ENCODE measurements around the gene TMED10.
"Not testable (repeated sequence)": the region's sequence is repeated elsewhere in the genome, so short reads cannot be mapped to it uniquely, and the experiment has no call there.

TMED10 gene

DNA sequence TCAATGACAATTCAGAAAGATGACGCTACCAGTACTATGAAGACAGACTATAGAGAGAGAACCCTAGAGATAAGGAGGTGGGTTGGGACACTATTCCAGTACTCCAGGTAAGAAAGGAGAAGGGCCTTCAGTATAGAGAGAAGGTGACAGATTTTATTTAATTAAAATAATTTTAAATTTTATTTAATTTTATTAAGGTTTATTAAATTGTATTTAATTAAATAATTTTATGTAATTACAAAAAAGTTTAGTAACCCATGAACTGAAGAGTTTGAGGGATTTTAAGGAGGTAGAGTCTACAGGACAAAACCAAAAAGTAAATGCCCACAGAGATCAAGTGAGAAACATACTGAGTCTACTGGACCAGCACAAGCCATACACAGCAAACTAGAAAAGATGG lies 20.3 kb downstream of the TMED10 start:
- no peak for DNase-seq

DNA sequence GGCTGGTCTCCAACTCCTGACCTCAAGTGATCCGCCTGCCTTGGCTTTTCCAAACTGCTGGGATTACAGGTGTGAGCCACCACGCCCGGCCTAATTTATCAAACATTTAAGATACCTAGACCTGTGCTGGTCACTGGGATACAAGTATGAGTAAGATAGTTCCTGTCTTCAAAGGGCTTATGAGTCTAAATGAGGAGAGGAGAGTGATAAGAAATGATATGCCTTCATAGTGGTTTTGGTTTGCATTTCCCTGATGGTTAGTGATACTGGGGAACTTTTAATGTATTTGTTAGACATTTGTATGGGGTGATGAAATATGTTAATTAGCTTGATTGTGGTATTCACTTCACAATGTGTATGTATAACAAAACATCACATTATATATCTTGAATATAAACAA lies 21.2 kb downstream of the TMED10 start:
- no peak for DNase-seq

DNA sequence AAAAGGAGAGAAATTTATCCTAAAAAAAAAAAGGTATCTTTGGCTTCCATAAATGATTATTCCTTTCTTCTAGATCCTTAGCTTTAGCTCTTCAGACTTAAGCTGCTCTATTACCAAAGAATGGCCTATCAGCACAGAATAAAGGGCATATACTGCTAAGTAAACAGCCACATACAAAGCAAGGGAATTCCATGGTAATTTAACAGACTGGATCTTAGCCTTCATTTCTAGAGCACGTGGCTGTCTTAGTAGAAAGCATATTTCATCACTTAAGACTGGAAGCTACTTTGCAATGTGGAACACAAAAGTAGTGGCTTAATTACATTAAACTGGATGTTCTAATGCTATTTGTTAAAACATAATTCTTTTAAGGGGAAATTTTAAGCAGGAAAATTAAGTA lies 23.1 kb downstream of the TMED10 start:
- no peak for DNase-seq

DNA sequence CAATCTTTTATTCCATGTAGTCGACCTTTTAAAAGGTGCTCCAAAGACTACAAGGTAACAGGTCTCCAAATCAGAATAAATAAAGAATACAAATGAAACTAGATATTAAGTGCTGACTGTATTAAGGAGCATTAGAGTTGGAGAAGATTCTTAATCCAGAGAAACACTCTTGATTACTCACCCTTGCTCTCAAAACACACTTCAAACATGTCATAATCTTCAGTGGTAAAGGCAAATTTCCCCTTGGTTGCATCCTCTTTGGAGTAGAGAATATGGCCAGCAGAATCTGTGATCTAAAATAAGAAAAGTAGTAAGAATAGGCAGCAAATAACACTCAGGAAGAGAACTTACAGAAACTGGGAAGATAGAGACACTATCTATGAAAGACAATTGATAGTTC lies 24.6 kb downstream of the TMED10 start:
- no peak for DNase-seq

DNA sequence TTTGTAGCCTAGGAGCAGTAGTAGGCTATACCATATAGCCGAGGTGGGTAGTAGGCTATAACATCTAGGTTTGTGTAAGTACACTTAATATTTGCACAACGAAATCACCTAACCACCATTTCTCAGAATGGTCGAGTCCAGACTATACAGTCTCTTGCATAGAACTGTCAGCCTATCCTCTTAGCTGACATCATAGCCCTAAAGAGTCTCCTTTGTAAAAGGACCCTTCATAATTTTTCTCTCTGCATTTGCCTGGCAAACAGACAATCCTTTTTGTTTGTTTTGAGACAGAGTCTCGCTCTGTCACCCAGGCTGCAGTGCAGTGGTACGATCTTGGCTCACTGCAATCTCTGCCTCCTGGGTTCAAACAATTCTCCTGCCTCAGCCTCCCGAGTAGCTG lies 25.8 kb downstream of the TMED10 start:
- DNase-seq: not testable (repeated sequence)

DNA sequence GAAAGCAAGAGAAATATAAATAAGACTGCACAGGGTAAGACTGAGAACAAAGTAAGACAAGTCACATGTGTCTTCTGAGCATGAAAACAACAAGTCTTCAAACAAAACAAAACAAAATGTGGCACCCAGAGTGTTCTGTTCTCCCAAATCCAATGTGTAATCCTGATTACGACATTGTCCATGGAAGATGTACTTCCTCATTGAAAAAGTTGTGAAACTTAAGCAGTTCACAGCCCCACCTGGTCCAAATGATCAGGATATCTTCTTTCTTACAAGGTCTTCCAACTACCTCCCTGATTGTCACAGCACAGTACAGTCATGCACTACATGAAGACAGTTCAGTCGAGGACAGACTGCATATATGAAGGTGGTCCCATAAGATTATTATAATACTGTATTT lies 26.3 kb downstream of the TMED10 start:
- DNase-seq: no peak

DNA sequence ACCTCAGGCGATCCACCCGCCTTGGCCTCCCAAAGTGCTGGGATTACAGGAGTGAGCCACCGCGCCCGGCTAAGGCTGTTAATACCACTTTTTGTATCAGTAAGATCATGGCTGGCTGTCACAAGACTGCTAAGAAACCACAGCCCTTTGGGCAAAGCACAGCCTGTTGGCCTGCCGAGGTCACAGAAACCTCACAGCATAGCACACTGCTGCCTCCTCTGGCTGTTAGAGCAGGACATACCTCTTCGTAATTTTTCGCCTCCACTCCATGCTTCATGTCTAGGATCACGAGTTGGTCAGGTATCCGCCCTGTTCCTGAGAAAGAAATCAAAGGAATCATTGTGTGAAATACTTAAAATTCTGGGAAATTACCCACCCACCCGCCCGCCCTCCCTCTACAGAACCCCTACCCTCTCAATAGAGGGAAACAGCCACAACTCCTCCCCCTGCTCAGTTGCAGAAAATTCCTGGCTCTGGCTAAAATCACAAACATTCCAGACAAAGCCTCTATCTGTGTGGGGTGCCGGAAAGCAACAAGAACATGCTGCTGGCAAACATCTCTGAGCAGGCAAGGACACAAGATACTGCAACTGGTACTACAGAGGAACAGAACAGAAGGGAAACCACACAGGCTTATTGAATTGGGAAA lies 28.9 kb downstream of the TMED10 start:
- no peak for DNase-seq

DNA sequence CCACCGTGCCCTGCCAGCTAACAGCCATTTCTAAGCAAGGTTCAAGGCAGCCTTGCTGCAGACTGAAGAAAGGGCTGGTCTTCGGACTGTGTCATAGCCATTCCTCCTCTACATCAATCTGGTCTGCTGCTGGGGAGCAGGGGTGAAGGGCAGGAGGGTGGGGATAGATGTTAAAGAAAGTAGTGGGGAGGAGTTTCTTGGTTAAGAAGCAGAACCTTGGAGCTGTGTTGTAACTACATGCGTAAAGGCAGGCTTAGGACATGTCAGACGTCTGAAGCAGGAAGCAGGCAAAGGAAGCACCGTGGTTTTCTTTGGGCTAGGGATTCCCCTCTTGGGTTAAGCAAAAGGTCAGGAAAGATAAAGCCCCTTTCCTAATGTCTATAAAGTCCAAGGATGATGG lies 31.5 kb downstream of the TMED10 start:
- no peak for DNase-seq

DNA sequence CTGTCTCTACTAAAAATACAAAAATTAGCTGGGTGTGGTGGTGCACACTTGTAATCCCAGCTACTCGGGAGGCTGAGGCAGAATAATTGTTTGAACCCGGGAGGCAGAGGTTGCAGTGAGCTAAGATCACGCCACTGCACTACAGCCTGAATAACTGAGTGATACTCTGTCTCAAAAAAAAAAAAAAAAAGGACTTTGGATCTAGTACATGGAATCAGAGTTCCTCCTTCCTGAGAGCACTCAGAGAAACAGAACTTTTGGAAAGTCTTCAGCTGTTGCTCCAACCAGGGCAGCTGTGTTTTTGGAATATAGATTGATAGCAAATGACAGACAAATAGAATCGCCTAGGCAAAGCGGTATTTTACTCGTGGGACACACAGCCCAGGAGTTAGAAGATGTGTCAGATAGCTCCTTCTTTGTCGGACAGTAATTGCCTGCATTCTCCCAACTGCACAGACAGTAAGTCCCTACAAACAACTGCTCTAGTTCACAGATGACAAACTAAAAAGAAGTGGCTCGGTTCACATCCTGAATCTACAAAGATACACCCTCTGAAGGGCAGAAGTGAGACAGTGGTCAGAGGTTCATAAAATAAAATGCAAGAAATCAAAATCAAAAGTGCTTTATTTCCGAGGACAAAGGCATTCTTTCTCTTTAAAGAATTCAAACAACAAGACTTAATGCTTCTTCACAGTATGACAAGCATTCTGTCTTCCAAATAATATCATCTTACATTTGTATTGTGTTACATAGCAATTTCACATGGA lies 32.5 kb downstream of the TMED10 start:
- no peak for DNase-seq

DNA sequence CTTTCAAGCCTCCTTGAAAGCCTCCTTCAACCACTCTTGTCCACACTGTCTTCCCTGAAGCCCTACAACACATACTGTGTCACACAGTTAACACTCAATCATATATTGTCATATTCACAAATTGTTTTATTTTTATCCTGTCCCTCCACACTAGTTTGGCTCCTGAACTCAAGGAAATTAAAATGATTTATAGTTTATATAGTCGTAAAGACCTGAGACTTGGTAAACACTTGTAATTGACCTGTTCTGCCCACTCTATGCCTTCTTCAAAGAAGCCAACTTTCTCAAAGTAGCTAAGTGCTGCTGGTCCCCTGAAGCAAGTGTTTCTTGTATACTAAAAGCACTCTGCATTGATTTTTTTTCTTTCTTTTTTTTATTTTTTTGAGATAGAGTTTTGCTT lies 33.9 kb downstream of the TMED10 start:
- DNase-seq: no peak

DNA sequence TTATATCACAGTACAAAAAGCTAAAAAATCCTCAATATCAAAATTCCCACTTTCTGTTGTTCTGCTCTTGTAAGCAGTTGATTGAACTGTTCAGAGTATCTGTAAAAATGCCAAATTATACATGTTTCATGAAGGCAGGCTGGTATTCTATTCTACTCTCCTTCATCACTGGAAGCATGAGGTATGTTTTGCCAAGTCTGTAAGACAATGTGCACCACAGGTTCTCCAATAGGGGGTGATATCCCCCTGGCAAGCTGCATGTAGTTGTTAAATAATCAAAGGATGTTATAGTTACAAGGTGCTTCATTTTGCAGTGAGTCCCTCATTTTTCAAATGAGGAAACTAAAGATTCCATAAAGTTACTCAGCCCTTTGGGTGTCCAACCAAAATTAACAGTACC lies 34.4 kb downstream of the TMED10 start:
- no peak for DNase-seq

DNA sequence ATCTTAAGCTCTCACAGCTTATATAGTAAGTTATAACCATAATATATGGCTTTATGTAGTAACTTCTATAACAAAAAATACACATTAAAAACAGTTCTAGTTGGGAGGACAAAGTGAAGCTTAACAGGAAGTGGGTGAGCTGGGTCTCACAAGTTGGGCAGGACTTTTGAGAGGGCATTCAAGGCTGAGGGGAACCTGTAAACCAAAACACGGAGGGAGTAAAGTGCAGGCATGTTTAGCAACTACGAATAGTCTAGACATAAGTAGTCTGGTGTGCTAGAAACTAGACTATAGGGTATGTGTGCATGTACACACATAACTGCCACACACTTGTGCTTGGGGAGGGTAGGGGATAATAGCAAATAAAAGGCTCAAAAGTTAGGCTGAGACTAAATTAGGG lies 35.4 kb downstream of the TMED10 start:
- no peak for DNase-seq

DNA sequence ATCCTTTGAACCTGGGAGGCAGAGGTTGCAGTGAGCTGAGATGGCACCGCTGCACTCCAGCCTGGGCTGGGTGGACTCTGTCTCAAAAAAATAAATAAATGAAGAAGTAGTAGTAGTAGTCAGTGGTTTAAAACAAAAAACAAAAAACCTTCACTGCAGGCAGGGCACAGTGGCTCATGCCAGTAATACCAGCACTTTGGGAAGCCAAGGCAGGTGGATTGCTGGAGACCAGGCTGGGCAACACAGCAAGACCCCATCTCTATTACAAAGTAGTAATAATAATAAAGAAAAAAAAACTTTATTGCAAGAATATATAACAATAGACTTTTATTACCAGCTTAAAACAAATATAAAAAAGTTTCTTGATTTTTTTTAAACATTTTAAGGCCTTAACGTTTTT lies 35.8 kb downstream of the TMED10 start:
- DNase-seq: no peak

DNA sequence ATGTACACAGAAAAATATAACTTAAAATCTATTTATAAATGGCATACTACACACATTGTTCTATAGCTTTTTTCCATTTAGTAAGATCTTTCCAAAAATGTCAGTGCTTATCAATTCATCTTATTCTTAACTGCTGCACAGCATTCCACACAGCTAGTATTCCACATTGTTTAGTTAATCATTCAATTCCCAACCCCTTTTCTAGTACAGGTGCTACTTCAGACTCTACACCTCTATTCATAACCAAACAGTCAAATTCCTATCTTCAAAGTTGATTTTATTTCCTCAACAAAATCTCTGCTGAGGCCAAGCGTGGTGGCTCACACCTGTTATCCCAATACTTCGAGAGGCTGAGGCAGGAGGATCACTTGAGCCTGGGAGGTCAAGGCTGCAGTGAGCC lies 37.2 kb downstream of the TMED10 start:
- DNase-seq: no peak

DNA sequence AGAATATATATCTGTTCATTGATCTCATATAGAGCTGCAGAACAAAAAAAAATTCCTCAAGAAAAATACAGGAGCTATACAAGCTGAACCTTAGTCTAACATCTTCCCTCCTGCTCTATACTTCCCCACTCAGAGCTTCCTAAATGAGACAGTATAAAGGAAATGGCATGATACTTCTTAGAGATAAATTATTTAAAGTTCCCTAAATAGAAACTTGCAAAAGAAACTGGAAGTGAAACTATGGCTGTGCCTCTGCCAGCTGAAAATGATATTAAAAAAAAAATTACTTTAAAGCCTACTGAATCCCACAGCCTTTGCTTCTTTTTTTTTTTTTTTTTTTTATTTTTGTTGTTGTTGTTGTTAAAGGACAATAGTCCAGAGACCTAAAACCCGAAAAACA lies 37.9 kb downstream of the TMED10 start:
- no peak for DNase-seq

DNA sequence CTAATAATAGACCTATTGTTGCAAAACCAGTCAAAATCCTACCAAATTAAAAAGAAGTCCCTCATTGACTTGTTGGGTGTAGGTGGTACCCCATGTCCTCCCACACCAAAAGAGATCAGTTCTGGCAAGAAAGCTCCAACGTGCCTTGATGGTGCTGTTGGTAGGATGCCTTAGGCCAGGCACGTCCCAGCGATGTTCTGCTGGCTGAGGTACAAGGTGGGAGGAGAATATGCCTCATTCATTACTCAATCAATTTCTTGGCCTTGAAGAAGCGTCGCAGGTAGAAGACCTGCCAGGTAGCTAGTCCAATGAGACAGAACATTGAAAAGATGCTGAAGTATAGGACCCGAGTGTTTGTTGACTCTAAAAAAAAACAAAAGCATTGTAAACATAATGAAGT lies 41.8 kb downstream of the TMED10 start:
- DNase-seq: no peak

DNA sequence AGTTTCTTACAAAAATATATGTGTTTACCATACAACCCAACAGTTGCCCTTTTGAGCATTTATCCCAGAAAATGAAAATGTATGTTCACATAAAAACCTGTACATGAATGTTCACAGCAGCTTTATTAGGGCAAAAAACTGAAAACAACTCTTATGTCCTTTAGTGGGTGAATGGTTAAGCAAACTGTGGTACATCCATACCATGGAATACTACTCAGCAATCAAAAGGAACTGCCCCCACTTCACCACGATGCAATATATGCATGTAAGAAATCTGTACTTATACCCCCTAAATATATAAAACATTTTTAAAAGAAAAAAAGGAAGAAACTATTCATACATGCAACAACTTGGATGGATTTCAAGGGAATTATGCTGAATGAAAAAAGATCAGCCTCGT lies 42.8 kb downstream of the TMED10 start:
- DNase-seq: no peak

DNA sequence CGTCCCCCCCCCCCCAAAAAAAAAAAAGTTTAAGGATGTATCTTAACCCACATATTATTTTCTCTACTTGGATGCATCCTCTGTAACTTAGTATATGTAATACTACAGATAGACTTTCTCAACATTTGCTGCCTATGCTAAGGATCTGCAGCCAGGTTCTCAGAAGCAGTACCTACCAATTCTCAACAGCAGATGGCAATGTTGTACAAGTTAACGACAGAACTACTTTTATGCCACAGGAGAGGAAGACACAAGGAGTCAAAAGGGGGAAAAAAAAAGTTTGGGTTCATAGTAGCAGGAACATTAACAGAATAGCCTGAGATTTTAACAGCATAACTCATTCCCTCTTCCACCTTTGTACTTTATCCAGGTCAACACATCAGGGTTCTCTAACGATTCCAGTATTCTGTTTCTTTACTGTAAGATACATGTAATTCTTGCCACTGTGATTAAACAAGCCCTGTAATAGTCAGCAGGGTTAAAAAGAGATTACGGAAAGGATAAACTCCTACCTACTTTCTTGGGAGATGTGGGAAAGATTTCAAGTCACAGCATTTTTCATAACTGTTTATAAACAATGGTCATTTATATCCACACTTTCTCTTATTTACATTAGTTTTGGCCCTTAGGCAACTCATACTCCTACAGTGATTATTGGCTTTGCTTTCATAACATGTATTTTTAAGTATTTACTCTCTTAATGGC lies 43.9 kb downstream of the TMED10 start:
- DNase-seq: peak; percentile 40

DNA sequence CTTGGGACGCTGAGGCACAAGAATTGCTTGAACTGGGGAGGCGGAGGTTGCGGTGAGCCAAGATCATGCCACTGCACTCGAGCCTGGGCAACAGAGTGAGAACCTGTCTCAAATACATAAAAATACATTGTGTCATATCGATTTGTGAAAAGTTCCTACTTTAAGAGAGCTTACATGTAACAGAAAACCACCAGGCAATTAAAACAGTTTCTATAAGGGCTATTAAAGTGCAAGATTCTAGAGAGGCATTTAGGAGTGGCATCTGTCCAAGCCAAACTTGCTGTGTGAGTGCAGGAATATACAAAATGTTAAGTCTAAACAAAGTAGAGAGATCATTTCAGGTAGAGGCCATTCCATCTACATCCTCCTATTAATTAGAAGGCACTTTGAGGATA lies 47.8 kb downstream of the TMED10 start:
- no peak for DNase-seq

DNA sequence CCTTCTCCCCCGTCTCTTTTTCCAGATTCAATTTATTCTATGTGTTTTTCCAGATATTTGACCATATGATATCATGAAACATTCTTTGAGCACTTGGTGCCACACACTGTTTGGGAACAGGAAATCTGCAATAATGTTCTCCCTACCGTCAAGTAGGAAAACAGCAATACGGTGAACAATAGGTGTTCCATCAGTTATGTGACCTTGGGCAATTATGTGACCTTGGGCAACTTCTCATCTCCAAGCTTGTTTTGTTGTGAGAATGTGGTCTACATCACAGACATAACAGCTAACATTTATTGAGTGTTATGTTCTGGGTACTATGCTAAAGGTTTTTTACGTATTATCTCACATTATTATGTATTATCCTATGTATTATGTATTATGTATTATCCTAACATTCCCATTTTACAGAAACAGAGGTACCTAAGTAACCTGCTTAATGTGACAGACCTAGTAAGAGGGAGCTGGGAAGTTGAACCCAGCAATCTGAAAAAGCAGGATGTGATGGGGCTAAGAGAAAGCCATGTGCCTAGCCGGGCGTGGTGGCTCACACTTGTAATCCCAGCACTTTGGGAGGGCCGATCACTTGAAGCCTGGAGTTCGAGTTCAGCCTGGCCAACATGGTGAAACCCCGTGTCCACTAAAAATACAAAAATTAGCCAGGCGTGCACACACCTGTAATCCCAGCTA lies 48.4 kb downstream of the TMED10 start:
- DNase-seq: no peak

DNA sequence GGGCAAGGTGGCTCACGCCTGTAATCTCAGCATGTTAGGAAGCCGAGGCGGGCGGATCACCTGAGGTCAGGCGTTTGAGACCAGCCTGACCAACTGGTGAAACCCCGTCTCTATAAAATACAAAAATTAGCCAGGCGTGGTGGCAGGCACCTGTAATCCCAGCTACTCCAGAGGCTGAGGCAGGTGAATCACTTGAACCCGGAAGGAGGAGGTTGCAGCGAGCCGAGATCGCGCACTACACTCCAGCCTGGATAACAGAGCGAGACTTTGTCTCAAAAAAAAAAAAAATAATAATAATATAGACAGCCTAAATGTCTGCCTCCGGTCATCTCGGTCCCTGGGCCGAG lies 49.0 kb downstream of the TMED10 start:
- not testable (repeated sequence) for DNase-seq

DNA sequence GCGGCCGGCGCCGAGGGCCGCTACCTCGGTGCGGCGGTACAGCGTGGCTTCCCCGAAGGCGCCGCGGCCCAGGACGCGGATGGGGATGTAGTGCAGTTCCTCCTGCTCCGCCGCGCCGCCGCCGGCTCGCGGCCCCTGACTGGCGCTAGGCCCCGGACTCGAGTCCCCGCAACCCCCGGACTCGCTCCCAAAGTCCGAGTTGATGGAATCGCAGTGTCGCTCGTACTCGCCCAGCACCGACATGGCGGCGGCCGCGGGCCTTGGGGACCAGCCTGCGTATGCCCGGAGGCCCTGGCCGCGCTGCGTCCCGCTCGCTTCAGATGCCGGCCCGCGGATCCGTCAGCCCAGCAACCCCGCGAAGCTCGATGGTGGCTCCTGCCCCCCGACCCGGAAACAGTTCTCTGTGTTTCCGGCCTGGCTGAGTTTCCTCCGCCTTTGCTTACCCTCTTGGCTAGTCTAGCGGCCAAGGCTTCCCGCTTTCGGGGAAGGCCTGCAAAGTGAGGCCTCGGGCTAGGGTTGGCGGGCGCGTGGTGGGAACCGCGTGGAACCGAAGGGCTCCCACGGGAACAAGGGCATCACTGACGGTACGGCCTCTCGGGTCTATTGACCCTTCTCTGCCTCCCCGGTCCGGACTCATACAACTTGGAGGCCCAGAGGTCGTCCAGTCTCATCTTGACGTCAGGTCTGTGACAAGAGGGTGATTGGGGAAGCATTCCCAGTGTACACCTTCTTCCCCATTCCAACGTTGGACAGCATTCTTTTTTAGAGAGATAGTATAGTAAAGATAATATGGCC lies 49.5 kb downstream of the TMED10 start, which contains the start of gene NEK9:
TSS of gene NEK9 (minus strand) at position 370 of the 795 bp plus-strand sequence. CDS start at position 243, 127 bp downstream.
- peak; percentile 50 for DNase-seq

DNA sequence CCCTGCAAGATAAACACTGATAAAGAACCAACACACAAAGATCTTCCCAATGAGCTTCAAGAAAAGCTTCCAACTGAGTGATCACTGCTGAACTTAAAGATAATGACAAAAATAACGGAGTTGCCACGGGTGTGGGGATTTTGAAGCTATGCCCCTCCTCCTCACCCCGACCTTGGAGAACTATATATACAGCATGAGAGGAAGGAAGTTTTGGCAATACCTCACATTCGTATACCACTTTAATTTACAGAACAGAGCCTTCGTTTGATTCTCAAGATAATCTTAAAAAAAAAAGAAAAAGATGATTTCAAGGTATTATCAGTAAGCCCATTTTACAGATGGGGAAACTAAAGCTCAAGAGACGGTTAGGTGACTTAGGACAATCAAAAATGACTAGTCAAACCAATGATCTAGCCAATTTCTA lies 50.3 kb downstream of the TMED10 start:
- DNase-seq: no peak
